Measurements from ENCODE around the gene VSIR. TPM values are rescaled to one million over a fixed set of nuclear protein-coding genes. Genes with fewer than 3 reads are reported as not detected.

VSIR gene
- total RNA-seq, 2 experiments from 2014 or later: 86.2 to 91.4 TPM

GRCh38 chr10:71771204-71771603 lies 2.1 kb downstream of the VSIR start:
- Histone ChIP-seq H3K4me1 (ENCODE audit: insufficient read depth, low read length) (peaks cover 78% of the 10 kb centered on the region), H3K36me3 (ENCODE audit: insufficient read depth, low read length) (peaks cover 41% of the 10 kb centered on the region), H3K27ac (ENCODE audit: low read depth in 1 of 2, low read length in 2 of 2) (peak overlapping the region; percentile 75 to 88), H3K4me3 (ENCODE audit: low read length) (peak overlapping the region; percentile 90), H3K9me3 (ENCODE audit: control insufficient read depth in 1 of 2, insufficient read depth in 1 of 2, low read length in 2 of 2) (no peaks in the 10 kb centered on the region), H3K27me3 (ENCODE audit: control insufficient read depth in 1 of 2, insufficient read depth in 2 of 2, low read length in 2 of 2) (no peaks in the 10 kb centered on the region)
- intact Hi-C loops (cut with DNase I, micrococcal nuclease): loop anchor here in 1 of 2 experiments (5.0 kb wide), 1 partner anchor 59 kb away; no protein-coding TSS in a partner anchor
- Mint-ChIP-seq H3K4me1 (ENCODE audit: low read depth) (peaks cover 88% of the 10 kb centered on the region), H3K9me3 (no peaks in the 10 kb centered on the region), H3K36me3 (ENCODE audit: low read depth) (peaks cover 77% of the 10 kb centered on the region), H3K4me3 (peak overlapping the region; percentile 94), H3K27ac (peak overlapping the region; percentile 95), H3K27me3 (no peaks in the 10 kb centered on the region)
- ATAC-seq (ENCODE audit: poor library complexity) (no peak), DNase-seq (no peak)
- ChIA-PET POLR2A (interaction anchor here (1.3 to 14.6 kb wide), 5 partner anchors 14 to 79 kb away, joined by 3 to 416 read pairs (median 67); partner anchors contain the start of gene PSAP), CTCF (interaction anchor here (1.5 to 3.8 kb wide), 3 partner anchors 14 to 74 kb away, joined by 5 to 35 read pairs (median 27); no protein-coding TSS in a partner anchor)
- TF ChIP-seq, protein P1, sequence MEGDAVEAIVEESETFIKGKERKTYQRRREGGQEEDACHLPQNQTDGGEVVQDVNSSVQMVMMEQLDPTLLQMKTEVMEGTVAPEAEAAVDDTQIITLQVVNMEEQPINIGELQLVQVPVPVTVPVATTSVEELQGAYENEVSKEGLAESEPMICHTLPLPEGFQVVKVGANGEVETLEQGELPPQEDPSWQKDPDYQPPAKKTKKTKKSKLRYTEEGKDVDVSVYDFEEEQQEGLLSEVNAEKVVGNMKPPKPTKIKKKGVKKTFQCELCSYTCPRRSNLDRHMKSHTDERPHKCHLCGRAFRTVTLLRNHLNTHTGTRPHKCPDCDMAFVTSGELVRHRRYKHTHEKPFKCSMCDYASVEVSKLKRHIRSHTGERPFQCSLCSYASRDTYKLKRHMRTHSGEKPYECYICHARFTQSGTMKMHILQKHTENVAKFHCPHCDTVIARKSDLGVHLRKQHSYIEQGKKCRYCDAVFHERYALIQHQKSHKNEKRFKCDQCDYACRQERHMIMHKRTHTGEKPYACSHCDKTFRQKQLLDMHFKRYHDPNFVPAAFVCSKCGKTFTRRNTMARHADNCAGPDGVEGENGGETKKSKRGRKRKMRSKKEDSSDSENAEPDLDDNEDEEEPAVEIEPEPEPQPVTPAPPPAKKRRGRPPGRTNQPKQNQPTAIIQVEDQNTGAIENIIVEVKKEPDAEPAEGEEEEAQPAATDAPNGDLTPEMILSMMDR (IDR thresholded peaks at IDR 0.05): no peak

- DNase-seq: peak in 1 of 14 experiments; percentile 50
- no peaks in the 10 kb centered on the region for H3K27me3 ChIP-seq (ENCODE audit: control insufficient read depth in 1 of 2, insufficient read depth in 2 of 2, low read length in 2 of 2)
- Mint-ChIP-seq H3K36me3 (ENCODE audit: low read depth) (peaks cover 81% of the 10 kb centered on the region), H3K27ac (peak overlapping the region; percentile 95), H3K9me3 (no peaks in the 10 kb centered on the region), H3K4me1 (ENCODE audit: low read depth) (peaks cover 87% of the 10 kb centered on the region), H3K27me3 (no peaks in the 10 kb centered on the region), H3K4me3 (peak overlapping the region; percentile 94)
- POLR2A ChIA-PET: interaction anchor here (2.9 to 14.6 kb wide), 4 partner anchors 14 to 62 kb away, joined by 20 to 416 read pairs (median 84); no protein-coding TSS in a partner anchor
- TF ChIP-seq, protein P1 (IDR thresholded peaks at IDR 0.05): no peak
- no peak for ATAC-seq (ENCODE audit: poor library complexity)
- peaks cover 78% of the 10 kb centered on the region for H3K4me1 ChIP-seq (ENCODE audit: insufficient read depth, low read length)
- no peaks in the 10 kb centered on the region for H3K9me3 ChIP-seq (ENCODE audit: control insufficient read depth in 1 of 2, insufficient read depth in 1 of 2, low read length in 2 of 2)
- intact Hi-C loops (cut with DNase I, micrococcal nuclease): loop anchor here in 1 of 2 experiments (5.0 kb wide), 1 partner anchor 58 kb away; no protein-coding TSS in a partner anchor
- peak overlapping the region; percentile 90 for H3K4me3 ChIP-seq (ENCODE audit: low read length)
- CTCF ChIA-PET: interaction anchor here (1.5 to 3.8 kb wide), 2 partner anchors 24 to 74 kb away, joined by 5 to 27 read pairs; no protein-coding TSS in a partner anchor
- peaks cover 45% of the 10 kb centered on the region for H3K36me3 ChIP-seq (ENCODE audit: insufficient read depth, low read length)
- peak overlapping the region; percentile 75 to 88 for H3K27ac ChIP-seq (ENCODE audit: low read depth in 1 of 2, low read length in 2 of 2)
Measured at GRCh38 chr10:71770789-71771188, 2.5 kb downstream of the VSIR start.

DNA sequence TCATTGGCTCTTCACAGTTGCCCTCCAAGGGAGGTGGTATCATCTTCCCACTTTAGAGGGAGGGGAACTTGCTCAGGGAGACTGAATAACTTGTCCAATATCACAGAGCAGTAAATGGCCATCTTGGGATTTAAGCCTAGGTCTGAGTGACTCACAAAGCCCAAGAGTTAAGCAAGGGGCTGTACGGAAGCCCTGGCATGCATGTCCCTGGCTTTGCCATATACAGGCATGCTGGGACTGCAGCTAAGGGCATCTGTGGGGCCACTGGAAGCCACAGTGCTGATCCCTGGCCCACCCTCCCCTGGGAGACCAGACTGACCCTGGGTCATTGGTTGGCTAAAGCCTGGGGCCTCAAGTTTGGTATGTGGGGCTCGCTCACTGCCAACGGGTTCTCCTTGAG lies 3.1 kb downstream of the VSIR start:
- H3K4me1 ChIP-seq (ENCODE audit: insufficient read depth, low read length): peaks cover 78% of the 10 kb centered on the region
- peak overlapping the region; percentile 94 for H3K4me3 Mint-ChIP-seq
- no peaks in the 10 kb centered on the region for H3K9me3 ChIP-seq (ENCODE audit: control insufficient read depth in 1 of 2, insufficient read depth in 1 of 2, low read length in 2 of 2)
- intact Hi-C loops (cut with DNase I, micrococcal nuclease): loop anchor here in 1 of 2 experiments (5.0 kb wide), 1 partner anchor 58 kb away; no protein-coding TSS in a partner anchor
- TF ChIP-seq, protein P1 (IDR thresholded peaks at IDR 0.05): no peak
- H3K27me3 ChIP-seq (ENCODE audit: control insufficient read depth in 1 of 2, insufficient read depth in 2 of 2, low read length in 2 of 2): no peaks in the 10 kb centered on the region
- H3K9me3 Mint-ChIP-seq: no peaks in the 10 kb centered on the region
- H3K27ac Mint-ChIP-seq: peak overlapping the region; percentile 95
- H3K27me3 Mint-ChIP-seq: no peaks in the 10 kb centered on the region
- peak overlapping the region; percentile 90 for H3K4me3 ChIP-seq (ENCODE audit: low read length)
- peaks cover 86% of the 10 kb centered on the region for H3K36me3 Mint-ChIP-seq (ENCODE audit: low read depth)
- ATAC-seq (ENCODE audit: poor library complexity): no peak
- peak overlapping the region; percentile 75 to 88 for H3K27ac ChIP-seq (ENCODE audit: low read depth in 1 of 2, low read length in 2 of 2)
- ChIA-PET CTCF (no interaction called here), POLR2A (interaction anchor here (2.9 to 14.6 kb wide), 3 partner anchors 14 to 42 kb away, joined by 20 to 416 read pairs (median 147); no protein-coding TSS in a partner anchor)
- DNase-seq: peak in 1 of 14 experiments; percentile 48
- H3K4me1 Mint-ChIP-seq (ENCODE audit: low read depth): peaks cover 87% of the 10 kb centered on the region
- peaks cover 48% of the 10 kb centered on the region for H3K36me3 ChIP-seq (ENCODE audit: insufficient read depth, low read length)
